Measurements from ENCODE around the gene RBBP5. TPM values are rescaled to one million over a fixed set of nuclear protein-coding genes. Genes with fewer than 3 reads are reported as not detected.

RBBP5 gene
- total RNA-seq, 2 donors from 2014 or later = 17.8 to 23.6 TPM

GRCh38 chr1:205043866-205044265 lies 77.9 kb downstream of the RBBP5 start:
- peaks cover 99% of the 10 kb centered on the region for H3K27me3 ChIP-seq (ENCODE audit: control insufficient read depth, insufficient read depth, low read length, poor library complexity, severe bottlenecking)
- no peaks in the 10 kb centered on the region for H3K4me1 ChIP-seq (ENCODE audit: control insufficient read depth, insufficient read depth, low read length)
- Mint-ChIP-seq H3K27me3 (ENCODE audit: insufficient read depth) (peaks cover 84% of the 10 kb centered on the region), H3K4me3 (no peak overlapping the region), H3K9me3 (no peaks in the 10 kb centered on the region), H3K4me1 (no peaks in the 10 kb centered on the region), H3K27ac (no peak overlapping the region), H3K36me3 (ENCODE audit: low read depth) (no peaks in the 10 kb centered on the region)
- H3K36me3 ChIP-seq (ENCODE audit: control insufficient read depth, insufficient read depth, low read length) = no peaks in the 10 kb centered on the region
- H3K9ac ChIP-seq (ENCODE audit: extremely low read depth, low read length, poor library complexity, severe bottlenecking) = no peak overlapping the region
- TF ChIP-seq CTCF (conservative IDR thresholded peaks at IDR 0.05) = no peak
- DNase-seq = no peak
- H3K4me3 ChIP-seq (ENCODE audit: low read length) = no peak overlapping the region
- 0 to 55% methylated on average over 1 to 4 of the region's 4 CpGs for WGBS, 2 experiments (ENCODE audit: insufficient coverage in 1 of 2, insufficient read length in 1 of 2)
- H3K27ac ChIP-seq (ENCODE audit: low read depth, low read length) = no peak overlapping the region
- H3K9me3 ChIP-seq (ENCODE audit: control insufficient read depth, low read length) = no peaks in the 10 kb centered on the region

GRCh38 chr1:205042911-205043806 lies 78.6 kb downstream of the RBBP5 start, which contains the start of gene CNTN2:
CNTN2 (plus strand) TSS chr1:205043212; CDS start chr1:205053186, 9,974 bp downstream.
- H3K36me3 ChIP-seq (ENCODE audit: control insufficient read depth, insufficient read depth, low read length) = no peaks in the 10 kb centered on the region
- TF ChIP-seq CTCF (conservative IDR thresholded peaks at IDR 0.05) = no peak
- Mint-ChIP-seq H3K4me3 (no peak within 1 kb of the TSS), H3K27ac (no peak within 1 kb of the TSS), H3K36me3 (ENCODE audit: low read depth) (no peaks in the 10 kb centered on the region), H3K9me3 (no peaks in the 10 kb centered on the region), H3K27me3 (ENCODE audit: insufficient read depth) (peaks cover 88% of the 10 kb centered on the region), H3K4me1 (no peaks in the 10 kb centered on the region)
- H3K4me1 ChIP-seq (ENCODE audit: control insufficient read depth, insufficient read depth, low read length) = no peaks in the 10 kb centered on the region
- no peak within 1 kb of the TSS for H3K4me3 ChIP-seq (ENCODE audit: low read length)
- WGBS, 2 experiments (ENCODE audit: insufficient coverage in 1 of 2, insufficient read length in 1 of 2) = 25 to 26% methylated on average over 11 to 53 of the region's 53 CpGs
- H3K27ac ChIP-seq (ENCODE audit: low read depth, low read length) = peak within 1 kb of the TSS; percentile 18
- peak; percentile 80 for DNase-seq
- no peak within 1 kb of the TSS for H3K9ac ChIP-seq (ENCODE audit: extremely low read depth, low read length, poor library complexity, severe bottlenecking)
- no peaks in the 10 kb centered on the region for H3K9me3 ChIP-seq (ENCODE audit: control insufficient read depth, low read length)
- peaks cover 93% of the 10 kb centered on the region for H3K27me3 ChIP-seq (ENCODE audit: control insufficient read depth, insufficient read depth, low read length, poor library complexity, severe bottlenecking)

GRCh38 chr1:205041998-205042910 lies 79.5 kb downstream of the RBBP5 start:
- no peaks in the 10 kb centered on the region for H3K9me3 ChIP-seq (ENCODE audit: control insufficient read depth, low read length)
- H3K36me3 ChIP-seq (ENCODE audit: control insufficient read depth, insufficient read depth, low read length) = no peaks in the 10 kb centered on the region
- Mint-ChIP-seq H3K9me3 (no peaks in the 10 kb centered on the region), H3K27ac (no peak overlapping the region), H3K4me1 (no peaks in the 10 kb centered on the region), H3K36me3 (ENCODE audit: low read depth) (no peaks in the 10 kb centered on the region), H3K27me3 (ENCODE audit: insufficient read depth) (peaks cover 88% of the 10 kb centered on the region), H3K4me3 (no peak overlapping the region)
- DNase-seq = no peak
- no peaks in the 10 kb centered on the region for H3K4me1 ChIP-seq (ENCODE audit: control insufficient read depth, insufficient read depth, low read length)
- H3K27ac ChIP-seq (ENCODE audit: low read depth, low read length) = peak overlapping the region; percentile 18
- no peak for TF ChIP-seq CTCF (conservative IDR thresholded peaks at IDR 0.05)
- WGBS, 2 experiments (ENCODE audit: insufficient coverage in 1 of 2, insufficient read length in 1 of 2) = 74 to 85% methylated on average over 12 to 15 of the region's 16 CpGs
- H3K9ac ChIP-seq (ENCODE audit: extremely low read depth, low read length, poor library complexity, severe bottlenecking) = no peak overlapping the region
- peaks cover 84% of the 10 kb centered on the region for H3K27me3 ChIP-seq (ENCODE audit: control insufficient read depth, insufficient read depth, low read length, poor library complexity, severe bottlenecking)
- no peak overlapping the region for H3K4me3 ChIP-seq (ENCODE audit: low read length)
